HepG2 (cell line): ENCODE results near the gene PRDM10. TPM values are rescaled to one million over a fixed set of nuclear protein-coding genes. Genes with fewer than 3 reads are reported as not detected.

Source experiments
- ARNT2 ChIP-seq: sonication (generic); formaldehyde crosslinking; IDR thresholded peaks from 2 replicates; pipeline ENCODE4 v1.8.0; 2022; ENCODE audit warnings: mild to moderate bottlenecking, low read depth, missing genetic modification reagents, moderate library complexity
- GMEB2 ChIP-seq: IDR thresholded peaks from 2 replicates; pipeline ENCODE4 v1.6.1; 2016; ENCODE audit warnings: missing biosample characterization, missing genetic modification reagents, low read depth
- IRF9 ChIP-seq: sonication (generic); formaldehyde crosslinking; IDR thresholded peaks from 2 replicates; pipeline ENCODE4 v1.8.0; 2022; ENCODE audit warnings: missing genetic modification reagents, mild to moderate bottlenecking, borderline replicate concordance
- ZNF407 ChIP-seq: sonication (generic); formaldehyde crosslinking; IDR thresholded peaks from one replicate; pipeline ENCODE4 v1.5.1; 2020; ENCODE audit warnings: mild to moderate bottlenecking, missing genetic modification reagents; ENCODE audit errors: not compliant biosample characterization
- polyA plus RNA-seq, 8 experiments: library from polyadenylated mRNA; depleted of rRNA in 3 of 8; stranded (reverse) in 7 of 8; unstranded in 1 of 8; fragments of >200 nt; fragmentation: Illumina TruSeq in 4 of 8; extraction: Trizol in 4 of 8; gene quantifications; 2 replicates each; pipeline versions ENCODE4 v1.2.1 to v1.2.3, GENCODE V29; 2011 to 2016; ENCODE audit warnings: low read depth in 4 of 8, missing spikeins in 1 of 8, mixed read lengths in 1 of 8; ENCODE audit not compliant: insufficient read depth in 1 of 8
- total RNA-seq, 5 experiments: library from RNA; depleted of rRNA; stranded (reverse); fragments of >200 nt; fragmentation: Illumina TruSeq; extraction: Trizol; gene quantifications; 2 replicates each; pipeline ENCODE4 v1.2.3, GENCODE V29; 2016; ENCODE audit warnings: low read depth in 1 of 5

The PRDM10 gene
- total and polyA plus RNA-seq, 2 of the 13 experiments (the other 11 are each of a cell fraction or from before 2014, with no cell fraction given) = 5.7 to 5.8 TPM

GRCh38 chr11:129911298-129911697 is 91.3 kb downstream of the PRDM10 start (continued):
- TF ChIP-seq ZNF407 (no peak), ARNT2 (CRISPR knock-in tag) (no peak), IRF9 (no peak), GMEB2 (CRISPR knock-in tag) (no peak)
- TF ChIP-seq, all 625 proteins: peak for 0
